ENCODE measurements around the gene SMCO2.

Gene SMCO2

DNA sequence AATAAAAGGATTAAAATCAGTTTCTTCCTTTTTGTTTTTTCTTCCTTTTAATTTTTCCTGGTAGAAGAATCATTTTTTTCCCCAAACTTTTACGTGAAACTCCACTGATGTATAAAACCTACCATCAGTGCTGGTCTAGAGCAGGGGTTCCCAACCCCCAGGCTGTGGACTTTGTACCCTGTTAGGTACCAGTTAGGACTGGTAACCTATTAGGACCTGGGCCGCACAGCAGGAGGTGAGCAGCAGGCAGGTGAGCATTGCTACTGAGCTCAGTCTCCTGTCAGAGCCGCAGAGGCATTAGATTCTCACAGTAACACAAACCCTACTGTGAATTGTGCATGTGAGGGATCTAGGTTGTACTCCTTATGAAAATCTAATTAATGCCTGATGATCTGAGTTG, 10.1 kb downstream of the SMCO2 start:
- DNase-seq = no peak

DNA sequence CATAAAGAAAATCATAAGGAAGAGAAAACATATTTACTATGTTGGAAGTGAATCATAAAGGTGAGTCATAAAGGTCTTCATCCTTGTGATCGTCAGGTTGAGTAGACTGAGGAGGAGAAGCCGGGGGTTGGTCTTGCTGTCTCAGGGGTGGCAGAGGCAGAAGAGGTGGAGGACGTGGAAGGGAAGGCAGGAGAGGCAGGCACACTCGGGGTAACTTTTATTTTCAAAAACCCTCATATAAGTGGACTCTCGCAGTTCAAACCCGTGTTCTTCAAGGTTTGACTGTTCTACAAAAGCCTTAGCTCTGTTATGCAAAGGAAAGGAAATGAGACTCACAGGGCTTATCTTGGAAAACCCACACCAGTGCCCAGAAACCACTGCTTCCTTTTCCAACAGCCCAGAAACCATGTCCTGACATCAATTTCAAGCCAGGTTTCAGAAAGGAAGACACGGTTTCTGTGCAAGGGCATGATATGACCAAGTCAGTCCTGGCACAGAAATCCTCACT, 14.0 kb downstream of the SMCO2 start:
- no peak for DNase-seq

DNA sequence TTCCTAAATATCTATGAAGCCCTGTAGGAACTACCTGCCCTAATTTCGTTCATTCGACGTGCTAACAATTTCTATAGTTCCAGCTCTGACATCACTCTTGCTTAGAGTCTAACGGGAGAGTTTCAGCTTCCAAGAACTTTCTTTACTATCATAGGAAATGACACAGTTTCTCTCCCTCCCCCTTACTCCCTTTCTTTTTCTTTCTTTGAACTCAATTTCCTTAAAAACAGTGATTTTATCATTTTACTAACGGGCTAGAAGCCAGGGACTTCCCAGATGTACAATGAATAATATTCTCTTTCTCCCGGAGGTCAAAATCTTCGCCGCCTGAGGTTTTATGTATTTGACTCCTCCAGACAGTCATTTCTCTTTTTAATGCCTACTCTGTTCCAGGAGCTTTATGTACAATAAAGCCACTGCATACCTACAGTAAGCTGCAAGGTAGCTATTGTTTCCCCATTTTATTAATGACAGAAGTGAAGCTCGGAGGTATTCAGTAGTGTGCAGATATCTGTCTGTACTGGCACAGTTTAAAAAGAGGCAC, 15.7 kb downstream of the SMCO2 start:
- no peak for DNase-seq

DNA sequence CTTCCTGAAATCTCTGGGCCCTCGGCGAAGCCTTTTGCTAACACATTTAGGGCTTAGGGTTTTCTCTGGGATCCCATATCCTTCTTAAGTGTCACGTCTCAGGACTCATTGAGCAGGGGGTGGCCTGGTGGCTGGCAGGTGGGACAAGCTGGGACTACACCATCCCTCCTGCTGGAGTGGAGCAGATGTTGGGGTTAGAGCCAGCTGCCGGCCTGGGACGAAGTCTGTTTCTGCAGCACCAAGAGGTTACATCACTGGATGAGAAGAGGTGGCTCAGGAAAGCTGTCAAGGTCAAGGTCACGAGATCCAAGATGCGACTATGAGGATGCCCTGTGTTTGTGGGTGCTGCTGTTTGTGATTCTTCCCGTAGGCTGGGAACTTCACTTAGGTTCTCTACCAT, 16.3 kb downstream of the SMCO2 start:
- DNase-seq = peak; percentile 49

DNA sequence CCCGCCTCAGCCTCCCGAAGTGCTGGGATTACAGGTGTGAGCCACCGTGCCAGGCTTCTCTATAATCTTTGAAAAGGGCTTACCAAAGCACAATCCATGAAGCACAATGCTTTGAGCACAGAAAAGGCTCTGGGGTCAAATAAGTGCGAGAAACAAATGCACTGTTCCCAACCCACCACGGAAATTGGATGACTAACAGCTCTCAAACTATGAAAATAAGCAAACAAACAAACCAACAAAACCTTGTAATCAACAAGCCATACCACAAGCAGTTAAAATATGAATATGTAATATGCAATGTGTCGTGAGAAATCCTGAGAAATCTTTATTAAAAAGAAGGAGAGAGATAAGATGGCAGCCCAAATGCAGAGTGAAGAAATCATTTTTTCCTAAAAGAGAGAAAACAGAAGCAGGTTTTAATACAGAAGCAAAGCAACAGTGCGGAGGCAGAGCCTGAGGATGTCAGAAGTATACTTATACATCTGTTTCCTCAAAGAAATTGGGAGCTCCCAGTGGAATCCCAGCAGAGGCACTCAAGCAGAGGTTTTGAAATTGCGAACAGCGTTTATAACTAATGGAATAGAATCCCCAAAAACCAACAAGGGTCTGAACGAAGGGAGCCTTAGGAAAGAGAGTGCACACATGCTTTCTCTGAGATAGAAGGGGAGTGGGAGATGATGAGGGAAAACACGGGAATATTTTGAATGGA, 17.1 kb downstream of the SMCO2 start:
- no peak for DNase-seq

DNA sequence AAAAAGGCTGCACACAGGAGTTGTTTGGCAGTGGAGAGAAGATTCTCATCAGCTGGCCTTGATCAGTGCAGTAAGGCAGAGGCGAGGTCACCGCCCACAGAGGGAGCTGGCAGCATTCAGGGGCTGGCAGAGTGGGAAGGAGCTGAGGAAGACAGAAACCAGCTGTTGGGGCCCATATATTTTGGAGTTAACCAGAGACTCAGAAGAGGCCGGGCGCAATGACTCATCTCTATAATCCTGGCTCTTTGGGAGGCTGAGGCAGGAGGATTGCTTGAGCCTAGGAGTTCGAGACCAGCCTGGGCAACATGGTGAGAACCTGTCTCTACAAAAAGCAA, 17.7 kb downstream of the SMCO2 start:
- DNase-seq = no peak

DNA sequence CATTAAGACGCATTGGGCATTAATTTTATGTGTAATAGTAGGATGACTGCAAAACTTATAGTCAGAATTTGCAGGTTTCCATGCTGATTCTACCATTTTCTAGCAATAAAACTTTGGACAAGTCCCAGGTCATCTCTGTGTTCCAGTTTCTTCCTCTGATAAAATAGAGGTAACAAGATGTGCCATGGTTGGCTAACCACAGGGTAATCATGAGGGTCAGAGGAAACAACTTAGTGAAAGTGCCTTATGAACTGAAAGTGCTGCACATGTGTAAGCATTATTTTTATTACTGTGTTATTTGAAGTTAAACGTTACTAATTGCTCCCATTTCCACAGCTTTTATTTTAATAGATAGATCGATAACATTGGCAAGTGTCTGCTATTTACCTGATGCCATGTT, 21.1 kb downstream of the SMCO2 start:
- DNase-seq = no peak

DNA sequence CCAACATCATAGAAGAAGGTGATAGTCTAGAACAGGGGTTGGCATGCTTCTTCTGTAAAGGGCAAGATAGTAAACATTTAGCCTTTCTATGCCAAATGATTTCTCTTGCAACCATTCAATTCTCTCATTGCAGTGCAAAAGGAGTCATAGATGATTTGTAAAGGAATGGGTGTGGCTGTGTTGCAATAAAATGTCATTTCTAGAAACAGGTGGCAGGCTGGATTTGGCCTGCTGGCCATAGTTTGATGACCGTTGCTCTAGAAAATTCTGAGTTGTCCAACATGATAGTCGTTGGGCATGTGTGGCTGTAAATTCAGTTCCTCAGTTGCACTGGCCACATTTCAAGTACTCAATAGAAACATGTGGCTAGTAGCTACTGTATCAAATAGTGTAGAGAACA, 21.7 kb downstream of the SMCO2 start:
- no peak for DNase-seq

DNA sequence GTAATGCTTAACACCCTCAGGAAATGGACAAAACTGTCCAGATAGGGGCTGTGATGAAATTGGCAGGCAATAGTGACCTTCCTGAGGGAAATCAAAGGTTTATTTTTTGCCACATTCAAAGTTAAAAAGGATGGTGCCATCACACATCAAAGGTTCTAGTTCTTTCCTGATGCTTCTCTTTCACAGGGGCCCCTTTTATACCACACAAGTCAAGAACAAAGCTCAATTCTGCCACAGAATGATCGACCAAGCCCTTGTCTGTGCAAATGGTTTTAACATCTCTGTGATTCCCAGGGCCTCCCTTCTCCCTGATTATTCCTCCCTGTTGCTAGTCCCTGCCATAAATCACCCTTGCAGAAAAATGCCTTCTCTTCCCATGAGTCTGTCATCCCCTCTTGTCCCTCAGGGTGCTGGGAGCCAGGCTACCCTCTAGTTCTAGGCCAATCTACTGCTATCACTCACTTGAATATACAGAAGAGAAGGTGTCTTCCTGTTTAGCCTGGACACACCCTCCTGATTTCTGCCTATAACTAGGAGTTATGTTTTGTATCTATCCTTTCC, 22.7 kb downstream of the SMCO2 start:
- DNase-seq = no peak

DNA sequence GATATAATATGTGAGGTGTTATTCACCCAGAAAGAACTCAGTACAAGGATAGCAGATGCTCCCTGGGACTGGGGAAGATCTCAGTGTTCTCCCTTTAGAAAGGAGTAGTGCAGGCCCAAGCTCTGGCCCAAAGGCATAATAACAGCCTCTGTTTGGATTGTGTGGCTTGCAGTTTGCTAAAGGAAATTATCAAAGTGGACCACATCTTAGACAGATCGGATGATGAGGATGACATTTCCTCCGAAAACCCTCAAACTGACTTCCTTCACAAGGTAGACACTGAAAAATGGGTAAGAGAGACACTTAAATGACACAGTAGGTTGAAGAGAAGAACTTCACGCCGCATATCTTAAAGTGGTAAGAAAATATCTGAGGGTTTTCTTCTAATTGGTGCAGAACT, 26.1 kb downstream of the SMCO2 start:
- DNase-seq = no peak

DNA sequence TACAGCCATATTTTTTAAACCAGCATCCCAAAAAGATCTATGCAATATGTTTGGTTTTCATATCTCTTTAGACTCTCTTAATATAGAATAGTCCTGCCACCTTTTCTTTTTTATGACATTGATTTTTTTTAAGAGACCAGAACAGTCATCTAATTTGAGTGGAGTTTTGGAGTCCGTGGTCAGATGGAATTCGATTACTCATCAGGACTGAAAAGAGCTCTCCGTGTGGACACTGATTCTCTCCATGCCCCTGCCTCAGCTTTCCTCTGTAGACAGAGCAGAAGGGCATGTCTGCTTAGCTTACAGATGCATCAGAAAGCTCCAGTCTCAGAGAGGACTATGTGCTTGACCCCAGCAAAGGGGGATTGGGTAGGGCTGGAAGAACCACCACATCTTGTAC, 27.8 kb downstream of the SMCO2 start:
- no peak for DNase-seq

DNA sequence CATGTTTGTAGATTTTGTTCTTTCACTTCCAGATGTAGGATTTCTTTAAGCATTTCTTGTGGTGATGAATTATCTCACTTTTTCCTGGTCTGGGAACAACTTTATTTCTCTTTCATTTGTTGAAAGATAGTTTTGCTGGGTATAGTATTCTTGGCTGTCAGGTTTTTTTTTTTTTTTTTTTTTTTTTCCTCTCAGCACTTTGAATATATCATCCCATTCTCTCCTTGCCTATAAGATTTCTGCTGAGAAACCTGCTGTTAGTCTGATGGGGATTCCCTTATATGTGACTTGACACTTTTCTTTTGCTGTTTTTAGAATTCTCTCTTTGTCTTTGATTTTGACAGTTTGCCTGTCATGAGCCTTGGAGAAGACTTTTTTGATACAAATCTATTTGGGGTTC, 30.5 kb downstream of the SMCO2 start:
- DNase-seq = no peak

DNA sequence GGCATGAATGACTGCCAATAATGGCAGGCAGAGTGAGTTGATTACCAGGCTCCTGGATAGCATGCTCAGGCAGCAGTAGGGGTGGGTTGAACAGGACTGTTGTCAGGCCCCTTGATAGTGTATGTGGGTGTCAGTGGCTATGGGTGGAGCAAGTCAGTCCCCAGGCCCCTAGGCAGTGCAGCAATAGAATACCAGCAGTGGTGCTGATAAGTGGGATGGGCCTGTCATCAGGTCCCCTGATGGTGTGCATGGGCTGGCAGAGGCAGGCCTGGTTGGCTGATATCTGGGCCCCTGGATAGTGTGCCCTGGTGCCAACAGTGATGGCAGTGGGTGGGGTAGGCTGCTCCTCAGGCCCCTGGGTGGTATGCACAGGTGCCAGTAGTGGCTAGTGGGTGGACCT, 32.4 kb downstream of the SMCO2 start:
- DNase-seq = no peak

DNA sequence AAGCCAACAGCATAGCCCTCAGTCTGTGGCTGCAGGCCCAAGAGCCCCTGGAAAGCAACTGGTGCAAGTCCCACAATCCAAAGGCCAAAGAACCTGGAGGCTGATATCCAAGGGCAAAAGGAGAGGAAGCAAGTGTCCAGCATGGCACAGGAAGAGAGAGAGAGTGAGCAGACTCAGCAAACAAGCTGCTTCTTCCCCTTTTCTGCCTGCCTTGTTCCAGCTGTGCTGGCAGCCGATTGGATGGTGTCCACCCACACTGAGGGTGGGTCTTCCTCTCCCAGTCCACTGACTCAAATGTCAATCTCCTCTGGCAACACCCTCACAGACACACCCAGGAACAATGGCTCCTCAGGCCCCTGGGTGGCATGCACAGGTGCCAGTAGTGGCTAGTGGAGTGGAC, 33.5 kb downstream of the SMCO2 start:
- DNase-seq = no peak

DNA sequence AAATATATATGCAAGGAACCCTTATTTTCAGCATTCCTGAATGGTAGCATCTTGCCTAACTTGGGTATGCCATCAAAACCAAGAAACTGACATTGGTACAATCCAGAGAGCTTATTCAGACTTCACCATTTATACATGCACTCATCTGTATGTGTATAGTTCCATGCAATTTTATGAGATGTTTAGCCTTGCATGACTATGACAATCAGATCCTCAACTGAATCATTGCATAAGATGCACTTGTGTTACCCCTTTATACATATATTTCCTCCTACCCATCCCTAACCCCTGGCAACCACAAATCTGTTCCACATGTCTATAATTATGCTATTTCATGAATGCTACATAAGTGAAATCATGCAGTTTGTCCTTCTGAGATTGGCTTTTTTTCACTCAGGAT, 40.4 kb downstream of the SMCO2 start:
- DNase-seq = no peak

DNA sequence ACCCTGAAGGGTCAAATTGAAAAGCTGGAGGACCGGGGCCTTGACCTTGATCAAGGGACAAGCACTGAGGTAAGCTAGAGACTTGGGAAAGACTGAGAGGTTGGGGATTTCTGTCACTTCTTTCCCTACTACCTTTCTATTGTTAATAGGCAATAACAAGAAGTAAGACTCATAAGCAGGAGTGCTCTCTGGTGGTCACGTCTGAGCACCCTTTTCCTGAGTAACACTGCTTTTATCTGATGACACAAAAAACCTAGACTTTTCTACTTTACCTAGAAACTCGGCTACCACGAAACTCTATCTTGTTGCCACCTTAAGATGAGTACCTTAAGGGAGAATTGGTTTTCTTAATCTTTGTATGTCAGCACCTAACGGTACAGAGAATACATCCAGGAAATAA, 41.9 kb downstream of the SMCO2 start:
- no peak for DNase-seq

DNA sequence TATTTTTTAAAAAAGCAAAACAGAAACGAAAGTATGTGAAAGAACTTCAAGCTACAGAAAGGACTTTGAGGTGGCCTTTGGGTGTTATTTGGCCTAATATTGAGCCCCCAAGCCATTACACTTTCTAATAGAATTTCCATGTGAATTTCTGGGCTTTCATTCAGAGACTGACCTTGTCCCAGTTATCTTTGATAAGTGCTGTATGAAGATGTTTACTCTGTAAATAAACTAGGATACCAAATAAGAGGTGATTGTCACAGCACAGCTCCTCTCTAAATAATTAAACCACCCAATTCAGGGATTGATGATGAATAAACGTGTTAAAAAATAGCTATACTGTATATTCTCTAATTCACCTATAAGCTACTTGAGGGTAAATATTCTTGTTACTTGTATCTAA, 44.7 kb downstream of the SMCO2 start:
- no peak for DNase-seq

DNA sequence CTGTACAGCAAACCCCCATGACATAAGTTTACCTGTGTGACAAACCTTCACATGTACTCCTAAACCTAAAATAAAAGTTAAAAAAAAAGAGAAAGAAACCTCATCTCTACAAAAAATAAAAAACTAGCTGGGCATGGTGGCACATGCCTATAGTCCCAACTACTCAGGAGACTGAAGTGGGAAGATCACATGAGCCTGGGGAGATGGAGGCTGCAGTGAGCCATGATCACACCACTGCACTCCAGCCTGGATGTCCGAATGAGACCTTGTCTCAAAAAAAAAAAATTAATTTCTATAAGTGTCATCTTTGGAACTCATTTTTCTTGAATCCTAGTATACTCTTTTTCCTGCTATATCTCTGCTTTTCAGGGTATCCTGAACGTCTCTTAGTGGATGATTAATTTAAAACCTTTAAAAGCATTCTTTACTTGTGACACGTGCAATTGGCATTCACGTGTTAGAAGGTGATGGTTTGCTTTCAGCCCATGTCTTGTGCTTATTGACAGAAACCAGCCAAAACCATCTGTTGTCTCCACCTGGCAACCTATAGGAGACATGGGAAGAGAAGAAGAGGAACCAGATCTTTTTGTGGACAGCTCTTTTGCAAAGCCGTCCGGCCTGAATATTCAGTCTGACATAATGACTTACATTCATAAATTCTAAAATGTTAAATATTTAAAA, 46.9 kb downstream of the SMCO2 start:
- peak; percentile 14 for DNase-seq

DNA sequence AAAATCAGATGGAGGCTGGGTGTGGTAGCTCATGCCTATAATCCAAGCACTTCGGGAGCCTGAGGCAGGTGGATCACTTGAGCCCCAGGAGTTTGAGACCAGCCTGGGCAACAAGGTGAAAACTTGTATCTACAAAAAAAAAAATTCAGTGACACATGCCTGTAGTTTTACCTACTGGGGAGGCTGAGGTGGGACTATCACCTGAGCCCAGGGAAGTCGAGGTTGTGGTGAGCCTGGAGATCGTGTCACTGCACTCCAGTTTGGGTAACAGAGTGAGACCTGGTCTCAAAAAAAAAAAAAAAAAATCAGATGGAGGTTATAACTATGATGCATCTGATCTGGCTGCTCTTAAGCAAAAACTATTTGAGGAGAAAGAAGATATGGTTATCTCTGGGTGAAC, 50.9 kb downstream of the SMCO2 start:
- no peak for DNase-seq

DNA sequence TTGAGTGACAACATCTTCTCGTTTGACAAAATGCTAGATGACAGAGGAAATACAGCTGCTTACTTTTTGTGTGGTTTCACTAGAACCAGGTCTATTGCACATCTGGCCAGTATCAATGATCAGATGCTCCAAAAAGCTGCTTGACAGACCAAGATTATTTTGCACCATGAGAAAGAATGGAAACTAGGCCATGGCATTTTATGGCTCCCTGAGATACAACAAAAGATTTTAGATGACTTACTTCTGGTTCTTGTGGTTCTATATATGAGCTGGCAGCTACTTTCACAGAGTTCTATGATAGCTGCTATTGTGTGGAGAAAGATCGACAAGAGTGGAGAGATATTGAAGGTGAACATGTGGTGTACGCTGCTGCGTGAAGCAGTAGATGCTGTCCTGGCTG, 51.6 kb downstream of the SMCO2 start:
- DNase-seq = no peak

DNA sequence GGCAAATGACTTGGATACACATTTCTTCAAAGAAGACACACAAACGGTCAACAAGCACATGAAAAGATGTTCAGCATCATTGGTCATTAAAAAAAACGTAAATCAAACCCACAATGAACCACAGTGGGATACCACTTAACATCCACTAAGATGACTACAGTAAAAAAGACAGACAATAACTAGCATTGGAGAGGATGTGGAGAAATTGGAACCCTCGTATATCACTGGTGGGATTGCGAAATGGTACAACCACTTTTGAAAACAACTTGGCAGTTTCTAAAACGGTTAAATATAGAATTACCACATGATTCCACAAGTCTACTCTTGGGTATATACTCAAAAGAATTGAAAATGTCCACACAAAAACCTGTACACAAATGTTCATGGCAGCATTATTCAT, 52.2 kb downstream of the SMCO2 start:
- DNase-seq = no peak

DNA sequence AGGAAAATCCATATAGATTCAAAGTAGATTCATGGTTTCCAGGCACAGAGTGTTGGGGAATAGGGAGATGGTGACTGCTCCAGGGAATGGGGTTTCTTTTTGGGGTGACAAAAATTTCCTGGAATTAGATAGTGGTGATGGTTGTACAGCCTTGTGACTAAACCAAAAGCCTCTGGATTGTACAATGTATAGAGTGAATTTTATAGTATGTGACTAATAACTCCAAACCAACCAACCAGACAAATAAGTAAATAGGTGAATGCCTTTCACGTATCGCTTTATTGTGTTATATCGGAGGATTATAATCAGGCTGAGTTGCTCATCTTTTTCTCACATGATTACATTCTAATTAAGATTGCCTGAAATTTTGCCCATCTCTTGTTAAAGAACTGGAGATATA, 52.8 kb downstream of the SMCO2 start:
- DNase-seq = no peak

DNA sequence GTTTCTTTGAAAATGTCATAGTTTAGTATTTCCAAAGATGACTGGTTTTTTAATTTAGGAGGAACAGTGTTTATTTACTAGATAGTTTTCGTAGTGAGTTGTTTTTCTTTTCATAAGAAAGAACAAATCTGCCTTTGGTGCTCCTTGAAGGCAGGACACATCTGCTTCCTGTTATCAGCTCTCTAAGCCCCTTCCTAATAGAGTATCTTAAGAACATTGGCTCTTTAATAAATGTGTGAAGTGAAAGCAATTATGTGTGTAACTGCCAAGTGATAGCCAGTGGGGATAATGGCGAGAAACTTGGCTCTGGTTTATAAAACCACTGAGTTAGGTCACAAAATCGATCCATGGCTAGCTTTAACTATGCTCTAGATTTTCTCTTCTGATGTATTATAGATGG, 54.0 kb downstream of the SMCO2 start:
- no peak for DNase-seq

DNA sequence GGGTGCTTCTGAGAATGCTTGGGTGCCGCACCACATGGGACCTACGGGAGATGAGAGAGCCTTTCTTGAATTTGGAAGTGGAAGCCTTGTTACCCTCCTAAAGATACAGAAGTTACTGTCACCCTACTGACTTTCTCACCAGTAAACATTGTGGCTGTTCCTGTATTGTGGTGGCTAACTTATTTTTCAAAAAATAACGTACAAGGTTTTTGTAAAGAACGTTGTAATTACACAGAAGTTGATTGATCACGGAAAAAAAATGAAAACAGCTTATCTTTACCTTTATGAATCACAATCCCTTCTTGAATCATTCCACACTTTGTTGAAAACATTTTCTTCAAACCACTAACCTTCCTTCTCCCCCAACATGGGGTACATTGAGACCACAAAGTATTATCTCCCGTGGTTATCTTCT, 55.5 kb downstream of the SMCO2 start:
- DNase-seq = no peak

All from DMS 273 treated with DMSO at 0.1 percent for 48 hours (cell line).